Middle frontal gyrus (tissue), 1 donor: ENCODE measurements around the gene RGMA.

ENCODE experiments used
- DNase-seq: peaks from one replicate; pipeline ENCODE4 v3.0.0-alpha.2; 2015; ENCODE audit warnings: low spot score; ENCODE audit errors: extremely low spot score

The RGMA gene, protein sequence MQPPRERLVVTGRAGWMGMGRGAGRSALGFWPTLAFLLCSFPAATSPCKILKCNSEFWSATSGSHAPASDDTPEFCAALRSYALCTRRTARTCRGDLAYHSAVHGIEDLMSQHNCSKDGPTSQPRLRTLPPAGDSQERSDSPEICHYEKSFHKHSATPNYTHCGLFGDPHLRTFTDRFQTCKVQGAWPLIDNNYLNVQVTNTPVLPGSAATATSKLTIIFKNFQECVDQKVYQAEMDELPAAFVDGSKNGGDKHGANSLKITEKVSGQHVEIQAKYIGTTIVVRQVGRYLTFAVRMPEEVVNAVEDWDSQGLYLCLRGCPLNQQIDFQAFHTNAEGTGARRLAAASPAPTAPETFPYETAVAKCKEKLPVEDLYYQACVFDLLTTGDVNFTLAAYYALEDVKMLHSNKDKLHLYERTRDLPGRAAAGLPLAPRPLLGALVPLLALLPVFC

DNA sequence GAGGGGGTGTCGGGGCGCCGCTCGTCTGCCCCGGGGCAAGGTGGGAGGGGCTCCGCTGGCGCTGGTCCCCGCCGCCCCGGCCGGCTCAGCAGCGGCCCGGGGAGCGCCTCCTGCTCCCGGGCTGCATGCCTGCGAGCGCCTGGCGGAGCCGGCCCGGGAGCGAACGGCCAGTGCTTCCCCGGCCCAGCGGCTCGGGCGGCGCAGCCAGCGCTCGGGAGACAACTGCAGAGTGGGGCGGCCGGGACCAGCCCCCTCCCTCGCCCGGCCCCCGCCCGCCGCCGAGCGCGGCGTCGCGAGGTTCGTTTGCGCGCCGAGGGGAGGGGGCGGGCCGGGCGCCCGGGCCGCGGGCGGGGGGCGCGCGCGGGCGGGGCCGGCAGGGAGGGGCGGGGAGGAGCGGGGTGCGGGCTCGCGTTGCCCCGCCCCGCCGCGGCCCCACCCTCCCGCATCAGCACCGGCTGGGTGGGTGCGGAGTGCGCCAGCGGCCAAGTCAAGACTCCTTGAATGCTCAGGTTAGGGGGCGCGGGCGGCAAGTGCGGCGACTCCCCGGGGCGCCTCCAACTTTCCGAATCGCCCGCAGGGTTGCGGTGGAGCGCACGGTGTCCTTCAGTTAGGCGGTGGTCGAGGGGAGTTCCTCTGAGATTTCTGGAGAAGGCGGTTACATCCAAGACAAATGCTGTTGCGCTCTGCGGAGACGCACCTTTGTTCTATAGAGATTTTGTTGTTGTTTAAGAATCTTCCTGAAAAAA lies at the start of gene RGMA:
Gene RGMA (minus strand): TSS at position 231 of the 746 bp plus-strand sequence. CDS start 279 bp downstream, outside the sequence.
- DNase-seq = no peak

DNA sequence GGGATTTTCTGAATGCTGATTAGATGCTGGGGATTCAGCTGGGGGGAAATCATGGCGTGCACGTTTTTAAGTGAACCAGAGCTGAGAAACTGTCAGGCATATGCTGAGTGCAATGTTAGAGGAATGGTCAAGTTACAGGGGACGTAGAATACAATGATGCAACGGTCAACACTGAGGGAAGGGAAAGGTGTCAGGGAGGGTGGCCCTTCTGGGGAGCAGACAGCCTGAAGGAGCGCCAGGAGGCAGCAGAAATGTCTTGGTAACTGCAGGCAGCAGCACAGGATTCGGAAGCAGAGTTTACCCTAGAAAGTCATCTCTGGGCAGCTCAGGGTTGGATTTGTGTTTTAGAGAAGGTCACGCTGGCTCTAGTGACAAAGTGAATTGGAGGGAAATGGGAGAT lies 47.6 kb upstream of the RGMA start:
- no peak for DNase-seq

DNA sequence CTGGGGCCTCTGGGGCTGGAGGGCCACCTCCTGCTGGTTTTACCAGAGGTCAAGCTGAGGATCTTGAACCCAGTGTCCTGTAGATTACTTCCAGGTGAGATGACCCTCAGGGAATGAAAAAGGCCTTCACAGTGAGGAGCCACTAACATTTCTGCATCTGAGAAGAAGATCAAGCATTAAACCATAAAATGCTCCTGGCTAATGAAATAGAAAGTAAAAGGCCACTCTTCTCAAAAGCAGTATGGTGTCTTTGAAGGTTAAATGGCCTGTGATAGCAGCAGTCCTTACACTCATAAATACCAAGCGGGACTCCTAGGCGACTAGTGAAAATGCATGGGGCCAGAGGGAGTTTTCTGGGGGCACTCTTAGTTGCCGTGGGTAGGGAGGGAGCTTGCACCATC lies 47.0 kb upstream of the RGMA start:
- DNase-seq = no peak

DNA sequence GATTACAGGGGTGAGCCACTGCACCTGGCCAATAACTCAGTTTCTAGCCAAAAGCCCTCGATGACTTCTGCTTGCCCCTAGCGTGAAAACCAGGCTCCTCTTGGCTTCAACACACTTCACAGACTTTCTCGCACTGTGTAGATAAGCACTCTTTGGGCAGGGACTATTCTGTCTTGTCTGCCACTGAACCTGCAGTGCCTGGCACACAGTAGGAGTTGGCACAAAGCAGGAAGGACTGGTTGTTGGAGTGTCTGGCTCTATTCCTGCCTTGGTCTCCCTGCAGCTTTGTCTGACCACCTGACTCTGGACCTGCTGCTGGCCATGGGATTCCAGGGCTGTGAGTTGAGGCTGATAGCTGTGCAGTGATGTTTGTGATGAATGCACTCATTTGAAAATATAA lies 46.4 kb upstream of the RGMA start:
- no peak for DNase-seq

DNA sequence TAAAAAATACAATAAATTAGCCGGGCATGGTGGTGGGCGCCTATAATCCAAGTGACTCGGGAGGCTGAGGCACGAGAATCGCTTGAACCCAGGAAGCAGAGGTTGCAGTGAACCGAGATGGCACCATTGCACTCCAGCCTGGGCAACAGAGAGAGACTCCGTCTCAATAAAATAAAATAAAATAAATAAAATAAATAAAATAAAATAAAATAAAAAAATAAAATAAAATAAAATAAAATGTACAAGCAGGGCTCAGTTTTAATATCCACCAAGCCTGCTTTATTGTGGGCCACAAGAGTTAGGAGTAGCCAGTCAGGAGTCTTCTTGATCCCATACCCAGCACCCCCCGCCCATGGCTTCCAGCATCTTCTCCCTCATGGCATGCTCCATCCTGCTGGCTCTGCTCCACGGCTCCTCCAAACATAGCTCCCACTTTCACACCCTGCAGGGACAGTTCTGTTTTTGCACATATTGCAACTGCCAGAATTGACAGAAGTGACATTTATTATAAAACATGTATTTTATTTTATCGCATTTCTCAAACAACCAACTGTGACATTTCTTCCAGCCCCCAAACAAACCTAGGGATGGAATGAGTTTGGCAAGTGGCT lies 42.6 kb upstream of the RGMA start:
- no peak for DNase-seq

DNA sequence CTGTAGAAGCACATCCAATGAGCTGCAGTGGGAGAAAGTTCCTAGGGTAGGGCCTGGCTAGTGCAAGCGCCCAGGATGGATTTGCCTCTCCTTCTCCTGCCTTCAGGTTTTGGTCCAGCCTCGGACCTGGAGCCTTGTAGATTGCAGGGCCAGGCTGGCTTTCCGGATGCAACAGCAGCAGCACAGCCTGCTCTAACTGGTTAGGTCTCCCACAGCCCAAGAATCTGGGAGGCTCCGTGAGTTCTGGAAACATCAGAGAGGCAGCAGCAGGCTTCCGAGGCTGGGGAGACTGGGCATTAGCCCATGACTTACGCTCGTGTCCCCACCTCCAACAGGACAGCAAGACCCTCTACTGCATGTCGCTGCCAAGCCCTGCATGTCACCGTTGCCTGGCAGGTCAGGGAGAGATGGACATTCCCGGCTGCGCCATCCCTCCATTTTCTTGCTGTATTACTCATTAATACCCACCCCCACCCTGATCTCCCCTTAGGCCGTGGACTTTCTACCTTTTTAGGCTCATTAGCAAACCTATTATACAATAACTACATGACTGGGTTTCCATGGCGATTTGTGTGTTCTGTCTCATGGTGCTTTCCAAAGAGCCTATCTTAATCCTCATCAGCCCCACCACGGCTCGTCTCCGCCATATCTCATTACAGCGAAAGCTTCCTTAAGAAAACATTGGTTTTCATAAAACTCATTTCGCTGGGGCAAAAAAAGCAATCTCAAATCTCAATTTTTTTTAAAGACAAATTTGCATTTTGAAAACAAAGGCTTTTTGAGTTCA lies 40.9 kb upstream of the RGMA start:
- DNase-seq = no peak

DNA sequence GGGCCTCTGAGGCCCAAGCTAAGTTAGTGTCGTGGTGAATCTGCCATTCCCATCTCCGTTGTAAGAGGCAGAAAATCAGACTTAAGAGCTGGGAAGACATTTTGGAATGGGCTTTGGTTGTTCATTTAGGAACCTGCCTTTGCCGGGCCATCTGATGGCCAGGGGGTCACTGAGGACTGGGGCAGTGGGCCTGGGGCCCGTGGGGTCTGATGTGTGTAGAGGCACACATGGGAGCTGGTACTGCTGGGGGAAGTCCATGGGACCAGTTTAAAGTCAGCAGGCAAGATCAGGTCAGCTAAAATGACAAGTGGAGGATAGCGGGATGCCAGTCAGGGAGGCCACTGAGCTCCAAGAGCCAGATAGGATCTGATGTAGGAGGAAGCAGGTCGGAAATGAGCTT lies 38.3 kb upstream of the RGMA start:
- DNase-seq = no peak

DNA sequence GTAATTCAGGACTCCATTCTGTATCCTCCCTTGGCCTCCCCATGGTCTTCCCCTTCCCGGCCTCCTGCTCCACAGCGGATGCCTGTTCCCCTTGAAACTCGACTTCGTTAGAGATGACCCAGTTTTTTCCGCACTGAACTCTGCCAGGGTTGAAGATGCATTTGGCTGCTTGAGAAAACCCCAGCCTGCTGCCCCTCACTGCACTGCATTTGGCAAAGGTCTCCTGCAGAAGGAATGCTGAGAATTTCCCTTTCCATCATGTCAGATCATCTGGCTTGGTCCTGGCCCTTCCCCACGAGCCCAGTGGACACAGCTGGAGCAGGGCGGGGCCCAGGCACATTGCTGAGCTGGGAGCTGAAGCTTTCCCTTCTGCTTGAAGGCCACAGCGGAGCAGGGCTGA lies 37.6 kb upstream of the RGMA start:
- no peak for DNase-seq

DNA sequence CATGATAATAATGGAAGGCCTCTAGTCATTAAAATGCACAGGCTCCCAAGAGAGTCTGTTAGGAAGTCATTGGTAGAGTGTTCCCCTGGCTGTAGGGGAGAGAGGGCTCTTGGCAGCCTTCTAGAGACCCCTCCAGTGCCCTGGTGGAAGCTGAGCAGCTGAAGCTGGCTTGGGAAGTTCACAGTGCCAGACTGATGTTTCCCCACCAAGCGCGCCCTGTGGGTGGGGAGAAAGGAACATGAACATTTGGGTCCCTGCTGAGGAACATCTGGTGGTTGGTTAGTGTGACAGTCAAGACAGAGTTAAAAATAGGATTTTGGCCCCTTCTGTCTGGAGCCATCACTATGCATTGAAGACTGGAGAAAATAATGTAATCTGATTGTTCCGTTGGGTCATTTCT lies 37.1 kb upstream of the RGMA start:
- no peak for DNase-seq

DNA sequence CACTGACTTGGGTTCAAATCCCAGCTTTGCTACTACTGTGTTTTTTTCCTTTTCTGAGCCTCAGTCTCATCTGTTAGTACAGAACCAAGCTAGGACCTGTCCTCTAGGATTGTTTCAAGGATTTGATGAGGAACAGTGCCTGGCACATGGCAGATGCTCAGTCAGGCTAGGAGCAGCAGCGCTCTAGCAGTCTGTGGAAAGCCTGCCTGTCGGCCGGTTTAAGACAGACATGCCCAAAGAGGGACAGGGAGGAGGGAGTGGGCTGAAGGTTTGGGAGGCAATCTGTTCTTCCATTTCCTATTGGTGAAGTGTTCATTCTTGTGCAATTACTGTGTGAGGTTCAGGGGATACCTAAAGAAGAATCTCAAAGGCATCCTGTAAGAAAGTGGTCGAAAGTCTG lies 35.1 kb upstream of the RGMA start:
- DNase-seq = no peak

DNA sequence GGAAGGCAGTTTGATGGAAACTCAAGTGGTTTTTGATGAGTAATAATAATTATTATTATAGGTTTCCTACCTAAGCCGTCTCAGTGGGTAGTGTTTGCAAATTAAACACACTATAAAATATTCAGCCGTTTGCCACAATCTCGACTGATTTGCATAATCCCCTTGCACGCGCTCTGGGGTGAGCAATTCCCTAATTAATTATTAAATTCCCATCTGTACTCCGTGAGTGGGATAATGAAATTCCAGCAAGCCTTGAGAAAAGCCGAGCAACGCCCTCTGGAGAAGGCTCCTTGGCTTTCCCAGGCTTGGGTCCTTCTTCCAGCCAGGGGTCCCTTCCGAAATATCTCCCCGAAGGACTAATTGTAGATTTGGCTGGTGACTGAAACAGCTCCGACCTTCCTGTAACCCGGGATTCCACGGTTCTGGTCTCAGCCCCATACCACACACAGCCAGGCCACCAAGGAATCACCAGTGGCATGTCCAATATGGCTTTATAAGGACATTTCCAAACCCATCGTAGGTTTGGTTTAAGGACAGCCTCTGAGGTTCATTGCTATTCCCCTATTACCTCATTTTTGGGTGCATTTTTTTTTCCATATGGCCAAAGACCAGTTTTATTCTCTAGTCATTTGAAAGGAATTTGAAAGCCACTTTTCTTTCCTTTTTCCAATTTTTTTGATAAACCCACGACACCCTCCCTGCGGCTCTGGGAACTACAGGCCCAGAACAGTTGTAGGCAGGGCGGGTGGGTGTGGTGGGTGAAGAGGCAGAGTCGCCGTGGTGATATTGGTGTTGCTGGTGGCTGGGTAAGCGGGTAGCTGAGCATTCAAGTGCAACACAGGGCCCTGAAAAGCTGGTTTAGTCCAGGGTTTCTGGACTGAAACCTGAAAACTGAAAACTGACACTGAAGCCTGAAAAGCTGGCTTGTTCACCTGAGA lies 33.2 kb upstream of the RGMA start:
- DNase-seq = no peak

DNA sequence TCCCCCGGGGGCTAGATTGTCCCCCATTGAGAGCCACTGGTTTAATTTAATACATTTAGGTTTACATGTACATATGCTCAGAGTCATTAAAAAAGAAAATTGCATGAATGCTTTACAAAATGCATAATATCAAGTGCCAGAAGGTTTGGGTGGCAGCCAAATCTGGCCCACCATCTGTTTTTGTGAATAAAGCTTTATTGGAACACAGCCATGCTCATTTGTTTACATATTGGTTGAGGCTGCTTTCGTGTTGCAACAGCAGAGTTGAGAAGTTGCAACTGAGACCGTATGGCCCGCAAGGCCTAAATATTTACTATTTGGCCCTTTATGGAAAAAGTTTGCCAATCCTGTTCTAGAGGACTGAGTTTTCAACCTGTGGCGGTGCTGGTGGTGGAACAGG lies 32.1 kb upstream of the RGMA start:
- no peak for DNase-seq

DNA sequence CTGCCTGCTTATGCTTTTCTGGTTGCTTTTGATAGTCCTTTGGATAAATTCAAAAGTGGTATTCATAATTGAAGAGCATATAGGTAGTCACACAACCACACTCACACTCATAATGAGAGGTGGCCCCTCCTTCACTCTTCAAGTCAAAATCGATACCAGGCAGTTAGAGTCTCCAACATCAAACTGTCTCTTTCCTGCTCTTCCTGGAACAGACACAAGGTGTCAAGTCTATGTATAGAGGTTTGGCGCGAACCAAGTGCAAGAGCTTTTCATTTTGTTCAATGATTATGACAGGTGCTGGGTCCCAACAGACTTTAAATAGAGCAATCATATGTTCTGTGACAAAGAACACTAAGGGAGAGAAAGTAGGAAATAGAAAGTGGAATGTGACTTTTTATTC lies 29.9 kb upstream of the RGMA start:
- no peak for DNase-seq

DNA sequence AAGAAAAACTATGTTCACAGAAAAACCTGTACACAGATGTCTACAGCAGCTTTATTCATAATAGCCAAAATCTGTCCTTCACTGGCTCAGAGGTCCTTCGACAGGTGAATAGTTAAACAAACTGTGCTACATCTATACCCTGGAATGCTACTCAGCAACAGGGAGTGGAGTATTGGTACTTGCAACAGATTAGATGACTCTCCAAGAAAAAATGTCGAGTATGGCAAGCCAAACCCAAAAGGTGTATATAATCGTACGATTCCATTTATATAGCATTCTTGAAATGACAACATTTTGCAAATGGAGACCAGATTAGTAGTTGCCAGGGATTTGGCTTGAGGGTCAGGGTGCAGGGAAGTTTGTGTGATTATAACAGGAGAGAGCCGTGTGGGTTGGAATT lies 22.4 kb upstream of the RGMA start:
- no peak for DNase-seq

DNA sequence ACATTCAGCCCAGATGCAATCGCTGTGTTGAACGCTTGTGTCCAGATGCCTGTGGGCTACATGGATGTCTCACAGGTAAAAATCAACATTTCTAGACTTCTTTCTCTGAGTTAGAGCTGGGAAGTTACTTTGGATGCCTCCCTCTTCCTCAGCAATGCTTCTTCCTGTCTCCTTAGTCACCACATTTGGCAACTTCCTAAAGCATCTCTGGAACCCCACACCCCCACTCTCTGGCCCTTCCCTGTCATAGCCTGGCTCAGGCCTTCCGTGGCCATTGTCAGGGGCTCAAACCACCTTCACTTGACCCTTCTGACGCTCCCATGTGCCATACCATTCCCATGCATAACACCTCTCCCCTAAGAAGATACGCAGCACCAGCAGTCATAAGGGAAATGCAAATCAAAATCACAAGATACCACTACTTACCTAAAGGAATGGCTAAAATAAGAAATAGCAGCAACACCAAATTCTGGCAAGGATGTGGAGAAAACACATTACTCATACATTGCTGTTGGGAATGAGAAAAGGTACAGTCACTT lies 21.6 kb upstream of the RGMA start:
- DNase-seq = peak; percentile 14

DNA sequence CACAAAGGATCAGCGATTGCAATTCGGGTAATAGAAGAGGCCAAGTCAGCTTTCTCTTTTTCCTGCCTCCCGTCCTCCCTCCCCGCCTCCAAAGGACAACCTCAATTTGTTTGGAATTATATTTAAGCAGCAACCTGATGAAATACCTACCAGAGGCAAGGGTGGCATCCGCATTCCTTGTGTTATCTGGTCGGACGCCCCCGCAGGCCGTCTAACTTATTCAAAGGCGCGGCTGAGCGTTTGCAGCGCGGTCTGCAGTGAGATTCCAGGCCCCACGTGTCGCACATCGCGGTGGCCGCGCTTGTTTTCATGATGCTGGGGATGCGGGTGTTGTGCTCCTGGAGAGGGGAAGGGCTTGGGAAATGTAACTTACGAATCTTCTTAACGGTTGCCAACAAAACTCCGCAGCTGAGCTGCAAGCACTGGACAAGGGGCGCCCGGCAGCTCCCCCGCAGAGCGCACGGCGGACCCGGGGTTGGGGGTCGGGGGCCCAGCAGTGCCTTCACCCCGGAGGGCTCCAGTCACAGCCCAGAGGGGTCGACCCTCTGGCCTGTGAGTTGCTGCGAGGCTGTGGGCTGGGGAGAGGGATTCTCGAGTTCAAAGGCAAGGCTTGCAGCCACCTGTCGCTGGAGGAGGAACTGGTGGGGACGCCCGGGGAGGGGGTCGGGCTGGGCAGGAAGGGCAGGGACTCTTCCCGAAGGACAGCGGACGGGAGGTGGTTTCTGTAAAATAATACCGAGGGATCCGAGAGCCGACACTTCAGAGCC lies 20.5 kb upstream of the RGMA start:
- no peak for DNase-seq

DNA sequence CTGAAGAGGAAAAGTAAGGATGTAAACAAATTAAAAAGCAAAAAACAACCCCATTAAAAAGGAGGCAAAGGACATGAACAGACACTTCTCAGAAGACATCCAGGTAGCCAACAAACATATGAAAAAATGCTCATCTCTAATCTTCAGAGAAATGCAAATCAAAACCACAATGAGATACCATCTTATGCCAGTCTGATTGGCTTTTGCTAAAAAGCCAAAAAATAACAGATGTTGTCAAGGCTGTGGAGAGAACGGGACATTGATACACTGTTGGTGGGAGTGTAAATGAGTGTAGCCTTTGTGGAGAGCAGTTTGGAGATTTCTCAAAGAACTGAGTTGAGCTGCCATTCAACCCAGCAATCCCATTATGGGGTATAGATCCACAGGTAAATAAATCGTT lies 18.6 kb upstream of the RGMA start:
- DNase-seq = no peak

DNA sequence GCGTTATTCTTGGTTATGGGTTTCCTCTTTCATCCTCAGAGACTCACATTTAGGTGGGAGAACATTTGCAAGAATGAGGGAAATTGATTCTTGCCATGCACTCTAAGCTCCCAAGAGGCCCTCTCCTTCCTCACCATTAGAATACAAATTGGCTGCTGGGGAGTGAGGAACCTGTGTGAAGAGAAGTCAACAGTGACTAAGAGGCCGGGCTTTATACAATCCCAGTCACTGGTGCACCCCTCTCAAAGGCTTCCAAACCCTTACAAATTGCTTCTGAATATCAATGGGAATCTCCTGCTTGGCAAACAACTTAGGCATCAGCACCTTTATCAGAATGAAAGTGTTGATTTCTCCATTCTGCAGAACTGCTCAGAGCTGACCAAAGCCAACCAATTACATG lies 16.5 kb upstream of the RGMA start:
- no peak for DNase-seq

DNA sequence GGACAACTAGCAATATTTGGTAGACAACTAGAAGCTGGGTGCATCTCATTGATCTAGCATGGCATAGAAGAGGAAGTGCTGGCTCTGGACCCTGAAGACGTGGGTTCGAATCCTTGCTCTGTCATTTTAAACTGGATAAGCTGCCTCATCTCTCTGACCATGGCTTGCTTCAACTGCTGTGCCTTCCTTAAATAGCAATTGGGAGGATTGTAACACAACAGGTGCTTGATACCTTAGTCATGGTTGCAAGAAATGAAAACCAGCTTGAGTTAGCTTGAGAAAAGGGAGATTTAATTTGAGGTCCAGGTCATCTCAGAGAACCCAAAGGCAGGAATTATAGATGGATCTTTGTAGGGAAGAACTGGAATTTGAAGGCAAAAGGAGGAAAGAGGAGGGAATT lies 14.8 kb upstream of the RGMA start:
- DNase-seq = no peak
